ENCODE results near the gene PCNX2.

GRCh38 chr1:233168384-233168783 lies 127.1 kb downstream of the PCNX2 start:
- TF ChIP-seq POLR2A (IDR thresholded peaks at IDR 0.05; ENCODE audit: low read length) (no peak), GATA1 (IDR thresholded peaks at IDR 0.05; ENCODE audit: low read depth, low read length) (no peak)
